Measurements from ENCODE around the gene CDK11B. TPM values are rescaled to one million over a fixed set of nuclear protein-coding genes. Genes with fewer than 3 reads are reported as not detected.

Gene CDK11B
- total and polyA plus RNA-seq, 2 experiments from 2014 or later = 22.4 to 76.7 TPM

- no peak overlapping the region for H3K27ac ChIP-seq (ENCODE audit: low read depth)
- H2AFZ ChIP-seq = no peak overlapping the region
- H3K36me3 Mint-ChIP-seq (ENCODE audit: low read depth) = no peaks in the 10 kb centered on the region
- no peak overlapping the region for H3K27ac Mint-ChIP-seq
- H3K27me3 ChIP-seq (ENCODE audit: insufficient read depth) = peaks cover 34% of the 10 kb centered on the region
- ATAC-seq (no peak), DNase-seq (ENCODE audit: low spot score) (no peak)
- peaks cover 5% of the 10 kb centered on the region; the same call in 1 of the 2 replicates for H3F3A ChIP-seq (replicated peaks; ENCODE audit: low read depth)
- no peaks in the 10 kb centered on the region for H3K9me3 Mint-ChIP-seq
- no peak overlapping the region for H3K4me2 ChIP-seq
- no peaks in the 10 kb centered on the region for H3K79me2 ChIP-seq (replicated peaks; ENCODE audit: insufficient read depth)
- TF ChIP-seq POLR2AphosphoS5 (IDR thresholded peaks at IDR 0.05; ENCODE audit: low read depth) = no peak
- TF ChIP-seq CREB1 (CRISPR knock-in tag; IDR thresholded peaks at IDR 0.05; ENCODE audit: low read depth) = no peak
- no peak for TF ChIP-seq JUNB (IDR thresholded peaks at IDR 0.05; ENCODE audit: unreplicated experiment)
- H3K4me1 ChIP-seq (ENCODE audit: insufficient read depth) = no peaks in the 10 kb centered on the region; the same call in 1 of the 2 replicates
- no peaks in the 10 kb centered on the region for H3K36me3 ChIP-seq (ENCODE audit: insufficient read depth)
- no peak overlapping the region for H3K4me3 ChIP-seq
- peaks cover 48% of the 10 kb centered on the region for H3K27me3 Mint-ChIP-seq (ENCODE audit: insufficient read depth, low read depth, poor library complexity)
- H4K20me1 ChIP-seq (replicated peaks; ENCODE audit: insufficient read depth) = no peaks in the 10 kb centered on the region
- no peaks in the 10 kb centered on the region for H3K9me2 ChIP-seq (ENCODE audit: insufficient read depth)
- no peak overlapping the region for H3K4me3 Mint-ChIP-seq
- H3K4me1 Mint-ChIP-seq = peaks cover 11% of the 10 kb centered on the region; the same call in 2 of the 3 replicates
Measured at GRCh38 chr1:1601564-1602303, 57.1 kb downstream of the CDK11B start.

- peaks cover 48% of the 10 kb centered on the region for H3K27me3 Mint-ChIP-seq (ENCODE audit: insufficient read depth, low read depth, poor library complexity)
- H3K4me3 Mint-ChIP-seq = peak overlapping the region; percentile 64
- no peaks in the 10 kb centered on the region for H3K36me3 Mint-ChIP-seq (ENCODE audit: low read depth)
- Histone ChIP-seq H3K27me3 (ENCODE audit: insufficient read depth) (peaks cover 34% of the 10 kb centered on the region), H3K79me2 (replicated peaks; ENCODE audit: insufficient read depth) (no peaks in the 10 kb centered on the region), H2AFZ (peak overlapping the region; percentile 86; the same call in 1 of the 2 replicates), H3K27ac (ENCODE audit: low read depth) (no peak overlapping the region), H3K4me1 (ENCODE audit: insufficient read depth) (no peaks in the 10 kb centered on the region; the same call in 1 of the 2 replicates), H3K4me3 (peak overlapping the region; percentile 64; the same call in 1 of the 2 replicates), H3K9me2 (ENCODE audit: insufficient read depth) (no peaks in the 10 kb centered on the region), H3K36me3 (ENCODE audit: insufficient read depth) (no peaks in the 10 kb centered on the region), H4K20me1 (replicated peaks; ENCODE audit: insufficient read depth) (no peaks in the 10 kb centered on the region), H3F3A (replicated peaks; ENCODE audit: low read depth) (peaks cover 5% of the 10 kb centered on the region; the same call in 1 of the 2 replicates), H3K4me2 (peak overlapping the region; percentile 80)
- H3K9me3 Mint-ChIP-seq = no peaks in the 10 kb centered on the region
- ATAC-seq = no peak
- H3K4me1 Mint-ChIP-seq = peaks cover 11% of the 10 kb centered on the region; the same call in 2 of the 3 replicates
- H3K27ac Mint-ChIP-seq = no peak overlapping the region
- no peak for DNase-seq (ENCODE audit: low spot score)
- no peak for TF ChIP-seq EZH2 (IDR thresholded peaks at IDR 0.05; ENCODE audit: low read depth, unreplicated experiment)
- TF ChIP-seq ZNF462 (CRISPR knock-in tag; IDR thresholded peaks at IDR 0.05) = no peak
- TF ChIP-seq STAT1 (IDR thresholded peaks at IDR 0.05; ENCODE audit: unreplicated experiment) = no peak
- TF ChIP-seq EZH2phosphoT487 (IDR thresholded peaks at IDR 0.05; ENCODE audit: unreplicated experiment) = no peak
- TF ChIP-seq JUNB (IDR thresholded peaks at IDR 0.05; ENCODE audit: unreplicated experiment) = no peak
- TF ChIP-seq ZNF114 (CRISPR knock-in tag; IDR thresholded peaks at IDR 0.05) = no peak
- TF ChIP-seq ZNF331 (CRISPR knock-in tag; IDR thresholded peaks at IDR 0.05; ENCODE audit: low read depth) = no peak
- TF ChIP-seq ETS1 (IDR thresholded peaks at IDR 0.05) = no peak
- TF ChIP-seq NANOG (IDR thresholded peaks at IDR 0.05; ENCODE audit: borderline replicate concordance) = no peak
Measured at GRCh38 chr1:1600861-1601563, 57.8 kb downstream of the CDK11B start.
